ENCODE results near the gene LRRC8B.

Gene LRRC8B

DNA sequence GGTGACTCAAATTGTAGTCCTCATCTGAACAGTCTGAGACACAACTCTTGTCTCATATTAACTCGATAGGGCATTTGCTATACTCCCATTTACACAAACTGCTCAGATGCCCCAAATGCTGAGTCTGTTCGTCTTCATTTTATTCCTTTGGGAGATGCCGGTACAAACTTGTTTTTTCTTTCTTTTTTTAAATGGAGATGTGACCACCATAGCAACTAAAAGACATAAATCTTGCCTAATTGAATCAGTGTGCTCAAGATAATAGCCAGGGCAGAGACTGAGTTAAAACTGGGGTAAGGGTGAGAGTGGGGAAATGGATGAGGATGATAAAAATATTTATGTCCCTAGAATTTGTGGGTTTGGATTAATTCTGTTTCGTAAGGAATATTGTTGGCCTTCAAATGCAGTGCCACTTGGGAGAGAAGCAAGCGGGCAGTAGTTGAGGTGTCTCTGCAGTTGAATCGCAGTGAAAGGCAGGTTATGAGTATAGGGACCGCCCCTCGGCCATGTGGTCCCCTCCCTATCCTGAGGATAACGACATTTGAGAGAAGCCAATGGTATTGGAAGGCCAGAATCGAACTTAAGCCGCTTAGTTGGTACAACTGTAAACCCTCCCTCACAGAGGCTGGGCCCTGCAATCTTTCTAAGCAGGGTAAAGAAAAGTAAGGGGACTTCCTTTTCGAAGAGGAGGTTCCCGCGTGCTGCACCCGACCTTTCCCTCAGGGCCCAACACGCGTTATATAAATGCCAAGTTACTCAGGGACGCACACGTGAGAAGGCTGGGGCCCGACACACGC is 859 bp upstream of the LRRC8B start:
- TF ChIP-seq ESRRG (CRISPR knock-in tag; IDR thresholded peaks at IDR 0.05), result no peak
- TF ChIP-seq ZFP3 (CRISPR knock-in tag; IDR thresholded peaks at IDR 0.05), result no peak
- no peak for TF ChIP-seq ZNF565 (CRISPR knock-in tag; conservative IDR thresholded peaks at IDR 0.05; ENCODE audit: low read depth)
- no peak for TF ChIP-seq ARNTL (CRISPR knock-in tag; IDR thresholded peaks at IDR 0.05; ENCODE audit: borderline replicate concordance, low read depth)
- peak; percentile 53 for TF ChIP-seq ISL1 (CRISPR knock-in tag; IDR thresholded peaks at IDR 0.05)
- TF ChIP-seq POU6F1 (CRISPR knock-in tag; IDR thresholded peaks at IDR 0.05; ENCODE audit: borderline replicate concordance, low read depth), result no peak
- no peak for TF ChIP-seq ZNF70 (CRISPR knock-in tag; IDR thresholded peaks at IDR 0.05)
- peak; percentile 7; the same call in 1 of the 2 replicates for TF ChIP-seq ZNF8 (CRISPR knock-in tag; IDR thresholded peaks at IDR 0.05)
- no peak for TF ChIP-seq TOX (CRISPR knock-in tag; IDR thresholded peaks at IDR 0.05; ENCODE audit: borderline replicate concordance)
- ATAC-seq, result peak; percentile 36

DNA sequence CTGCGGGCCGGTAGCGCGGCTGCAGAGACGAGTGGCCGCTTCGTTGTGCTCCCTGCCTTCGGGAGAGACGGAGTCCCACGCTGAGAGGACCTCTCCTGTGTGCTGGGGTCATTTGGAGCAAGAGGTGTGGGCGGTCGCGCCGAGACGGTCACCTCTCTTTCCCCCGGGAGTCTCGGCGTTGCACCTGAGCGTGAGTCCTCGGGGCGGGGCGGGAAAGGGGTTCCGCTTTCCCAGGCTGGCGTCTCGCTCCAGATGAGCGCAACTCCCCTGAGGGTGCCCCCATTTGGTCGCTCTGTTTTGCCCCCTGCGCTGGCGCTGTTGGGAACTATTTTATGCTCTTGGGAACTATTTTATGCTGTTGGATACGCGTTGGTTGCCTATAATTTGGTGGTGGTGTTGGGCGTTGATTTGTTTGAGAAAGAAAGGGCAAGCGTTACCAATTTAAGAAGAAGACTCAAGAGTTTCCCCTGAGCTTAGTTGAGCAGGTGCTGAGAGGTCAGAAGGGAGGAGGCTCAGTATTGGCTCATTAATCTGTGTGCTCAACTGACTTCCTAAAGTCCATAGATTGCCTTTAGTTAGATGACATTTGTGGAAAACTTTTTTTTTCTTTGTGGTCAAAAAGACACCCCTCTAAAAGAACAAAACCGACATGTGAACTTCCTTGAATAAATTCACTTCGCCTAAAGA is 683 bp downstream of the LRRC8B start:
- TF ChIP-seq ZC3H10 (CRISPR knock-in tag; IDR thresholded peaks at IDR 0.05) (no peak), CSRNP3 (CRISPR knock-in tag; IDR thresholded peaks at IDR 0.05) (no peak), GLIS3 (CRISPR knock-in tag; IDR thresholded peaks at IDR 0.05) (no peak), ZNF8 (CRISPR knock-in tag; IDR thresholded peaks at IDR 0.05) (no peak), OSR1 (CRISPR knock-in tag; IDR thresholded peaks at IDR 0.05) (no peak), ZFP3 (CRISPR knock-in tag; IDR thresholded peaks at IDR 0.05) (no peak), TSHZ2 (CRISPR knock-in tag; IDR thresholded peaks at IDR 0.05) (no peak), RARB (CRISPR knock-in tag; IDR thresholded peaks at IDR 0.05) (no peak), SNAI2 (CRISPR knock-in tag; IDR thresholded peaks at IDR 0.05) (no peak), ZNF70 (CRISPR knock-in tag; IDR thresholded peaks at IDR 0.05) (no peak), BACH2 (CRISPR knock-in tag; IDR thresholded peaks at IDR 0.05; ENCODE audit: borderline replicate concordance) (no peak), POU6F1 (CRISPR knock-in tag; IDR thresholded peaks at IDR 0.05; ENCODE audit: borderline replicate concordance, low read depth) (no peak), PPARA (CRISPR knock-in tag; IDR thresholded peaks at IDR 0.05; ENCODE audit: borderline replicate concordance) (no peak)
- TF ChIP-seq, protein P1, sequence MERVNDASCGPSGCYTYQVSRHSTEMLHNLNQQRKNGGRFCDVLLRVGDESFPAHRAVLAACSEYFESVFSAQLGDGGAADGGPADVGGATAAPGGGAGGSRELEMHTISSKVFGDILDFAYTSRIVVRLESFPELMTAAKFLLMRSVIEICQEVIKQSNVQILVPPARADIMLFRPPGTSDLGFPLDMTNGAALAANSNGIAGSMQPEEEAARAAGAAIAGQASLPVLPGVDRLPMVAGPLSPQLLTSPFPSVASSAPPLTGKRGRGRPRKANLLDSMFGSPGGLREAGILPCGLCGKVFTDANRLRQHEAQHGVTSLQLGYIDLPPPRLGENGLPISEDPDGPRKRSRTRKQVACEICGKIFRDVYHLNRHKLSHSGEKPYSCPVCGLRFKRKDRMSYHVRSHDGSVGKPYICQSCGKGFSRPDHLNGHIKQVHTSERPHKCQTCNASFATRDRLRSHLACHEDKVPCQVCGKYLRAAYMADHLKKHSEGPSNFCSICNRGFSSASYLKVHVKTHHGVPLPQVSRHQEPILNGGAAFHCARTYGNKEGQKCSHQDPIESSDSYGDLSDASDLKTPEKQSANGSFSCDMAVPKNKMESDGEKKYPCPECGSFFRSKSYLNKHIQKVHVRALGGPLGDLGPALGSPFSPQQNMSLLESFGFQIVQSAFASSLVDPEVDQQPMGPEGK (CRISPR knock-in tag; IDR thresholded peaks at IDR 0.05; ENCODE audit: borderline replicate concordance), result no peak
- ATAC-seq, result peak; percentile 28

GRCh38 chr1:89527256-89527655 is 2.6 kb downstream of the LRRC8B start:
- TF ChIP-seq GLIS3 (CRISPR knock-in tag; IDR thresholded peaks at IDR 0.05), result no peak
- no peak for TF ChIP-seq TSHZ2 (CRISPR knock-in tag; IDR thresholded peaks at IDR 0.05)
- 0 out of 2 replicates have a peak, but pooled peaks have one; percentile 22 for TF ChIP-seq ZFP30 (CRISPR knock-in tag; IDR thresholded peaks at IDR 0.05)
- no peak for TF ChIP-seq POU6F1 (CRISPR knock-in tag; IDR thresholded peaks at IDR 0.05; ENCODE audit: borderline replicate concordance, low read depth)
- no peak for ATAC-seq

Data from SK-N-SH treated with all-trans-retinoic acid at 6 μM for 48 hours (cell line).